B cell (primary cell): ENCODE measurements around the gene XYLT1. TPM values are rescaled to one million over a fixed set of nuclear protein-coding genes. Genes with fewer than 3 reads are reported as not detected.

Experiments
- ATAC-seq: fragments of 200-7000 bp; cut with Tn5 transposase; one replicate; pipeline ENCODE4 v1.10.0; 2021; ENCODE audit warnings: low read depth, mild to moderate bottlenecking, moderate number of reproducible peaks, moderate library complexity
- CTCF ChIA-PET: fragments of 350-600 bp; sonication (Branson Sonifier 250); formaldehyde crosslinking; loops from one replicate; lab custom pipeline; 2021; ENCODE audit warnings: antibody characterized with exemption, inconsistent platforms; lab: Charles Lee
- POLR2A ChIA-PET: fragments of 350-600 bp; sonication (Branson Sonifier 250); formaldehyde crosslinking; loops from one replicate; lab custom pipeline; 2021; ENCODE audit warnings: antibody characterized with exemption; lab: Charles Lee
- DNase-seq: peaks from one replicate; pipeline ENCODE4 v3.0.0; 2013
- H2AFZ ChIP-seq: 2 replicates; pipeline ENCODE4 v1.6.1; 2012; ENCODE audit warnings: mild to moderate bottlenecking, low read depth, low read length; ENCODE audit not compliant: insufficient read depth, poor library complexity, severe bottlenecking
- H3K27ac ChIP-seq, 2 donors: 1 replicate in 1 of 2; 2 replicates in 1 of 2; pipeline ENCODE4 v1.5.1; 2012 to 2013; ENCODE audit warnings: low read length in 2 of 2, mild to moderate bottlenecking in 2 of 2, moderate library complexity in 1 of 2
- H3K27me3 ChIP-seq, 4 experiments: fragments of 200-600 bp in 1 of 4; sonication (generic) in 1 of 4; replicated peaks in 1 of 4; 1 replicate in 2 of 4; 2 replicates in 2 of 4; pipeline versions ENCODE4 v1.6.1 to v1.7.0; 2013 to 2016; ENCODE audit warnings: low read length in 3 of 4, mild to moderate bottlenecking in 2 of 4, mixed read lengths in 1 of 4, moderate library complexity in 1 of 4; ENCODE audit not compliant: insufficient read depth in 4 of 4, control insufficient read depth in 3 of 4; ENCODE audit errors: control extremely low read depth in 1 of 4
- H3K36me3 ChIP-seq, 2 experiments: replicated peaks in 1 of 2; 1 replicate in 1 of 2; 2 replicates in 1 of 2; pipeline versions ENCODE4 v1.6.1 to v1.7.1; 2013; ENCODE audit warnings: low read length in 1 of 2; ENCODE audit not compliant: insufficient read depth in 2 of 2, control insufficient read depth in 1 of 2; ENCODE audit errors: control extremely low read depth in 1 of 2, extremely low read depth in 1 of 2
- H3K4me1 ChIP-seq, 2 donors: fragments of 200-600 bp in 1 of 2; sonication (generic) in 1 of 2; 1 replicate in 1 of 2; 2 replicates in 1 of 2; pipeline versions ENCODE4 v1.5.1 to v1.6.1; 2013 to 2017; ENCODE audit warnings: low read length in 2 of 2; ENCODE audit not compliant: control insufficient read depth in 2 of 2, insufficient read depth in 2 of 2
- H3K4me2 ChIP-seq: replicated peaks from 2 replicates; pipeline ENCODE3; 2012; ENCODE audit warnings: mild to moderate bottlenecking, low read depth, low read length; ENCODE audit not compliant: poor library complexity, severe bottlenecking
- H3K4me3 ChIP-seq, 5 experiments: fragments of 200-600 bp in 1 of 5; sonication (generic) in 1 of 5; 1 replicate in 3 of 5; 2 replicates in 2 of 5; pipeline versions ENCODE4 v1.5.1 to v1.7.0; 2011 to 2016; ENCODE audit warnings: low read length in 4 of 5, mild to moderate bottlenecking in 4 of 5, low read depth in 2 of 5, control low read depth in 1 of 5, moderate library complexity in 1 of 5; ENCODE audit not compliant: insufficient read depth in 1 of 5; ENCODE audit errors: control extremely low read depth in 1 of 5, extremely low read depth in 1 of 5
- H3K79me2 ChIP-seq: fragments of 200-600 bp; sonication (generic); one replicate; pipeline ENCODE4 v1.6.0; 2016; ENCODE audit warnings: low read length; ENCODE audit not compliant: control insufficient read depth, insufficient read depth
- H3K9ac ChIP-seq: fragments of 200-600 bp; sonication (generic); 2 replicates; pipeline ENCODE4 v1.6.1; 2017; ENCODE audit warnings: mild to moderate bottlenecking, low read length, moderate library complexity
- H3K9me3 ChIP-seq, 3 donors: one replicate each; pipeline versions ENCODE4 v1.6.1 to v1.7.1; 2013; ENCODE audit warnings: low read length in 2 of 3; ENCODE audit not compliant: control insufficient read depth in 2 of 3, insufficient read depth in 1 of 3; ENCODE audit errors: control extremely low read depth in 1 of 3
- H4K20me1 ChIP-seq: 2 replicates; pipeline ENCODE4 v1.6.0; 2012; ENCODE audit warnings: mild to moderate bottlenecking, low read length; ENCODE audit not compliant: insufficient read depth, control insufficient read depth, poor library complexity, severe bottlenecking
- H3K27ac Mint-ChIP-seq: one replicate; pipeline ENCODE4 v1.8.0; 2021; ENCODE audit warnings: mixed read lengths
- H3K27me3 Mint-ChIP-seq: one replicate; pipeline ENCODE4 v1.8.0; 2021; ENCODE audit warnings: mixed read lengths
- H3K4me1 Mint-ChIP-seq: one replicate; pipeline ENCODE4 v1.8.0; 2021; ENCODE audit warnings: mixed read lengths
- H3K4me3 Mint-ChIP-seq: one replicate; pipeline ENCODE4 v1.8.0; 2021; ENCODE audit warnings: mixed read lengths
- H3K9me3 Mint-ChIP-seq: one replicate; pipeline ENCODE4 v1.8.0; 2022; ENCODE audit warnings: mixed read lengths; ENCODE audit not compliant: insufficient read depth
- EZH2 ChIP-seq: IDR thresholded peaks from 2 replicates; pipeline ENCODE4 v1.6.1; 2012; ENCODE audit warnings: borderline replicate concordance, low read depth, mild to moderate bottlenecking, moderate library complexity, low read length; ENCODE audit not compliant: insufficient read depth, poor library complexity, severe bottlenecking
- WGBS: methylation state at CpG from one replicate; pipeline ENCODE4 v1.1.5; 2013; ENCODE audit warnings: missing lambda C conversion rate; ENCODE audit not compliant: insufficient coverage; 5-methylcytosine and 5-hydroxymethylcytosine counted together
- intact Hi-C: fragments of 100-400 bp; cut with micrococcal nuclease; formaldehyde crosslinking; loops from one replicate; pipeline ENCODE4 v1.10.0; 2022
- polyA plus RNA-seq: library from polyadenylated mRNA; depleted of rRNA; stranded (reverse); fragments of >200 nt; gene quantifications from 2 replicates; pipeline ENCODE4 v1.2.3, GENCODE V29; 2012
- total RNA-seq, 2 donors: library from RNA; stranded (reverse); fragments of 120-200 nt in 1 of 2; gene quantifications; 1 replicate in 1 of 2; 2 replicates in 1 of 2; pipeline versions ENCODE4 v1.2.3 to v1.2.4, GENCODE V29; 2013 to 2022
- TF ChIP-seq, protein P1 (sequence below): fragments of 200-600 bp; IDR thresholded peaks from one replicate; pipeline ENCODE4 v1.8.0; 2022; ENCODE audit warnings: antibody characterized with exemption, mild to moderate bottlenecking

The XYLT1 gene
- total and polyA plus RNA-seq, 2 donors (not counting 1 experiment from before 2014, with no cell fraction given) = 8.7 to 59.6 TPM

DNA sequence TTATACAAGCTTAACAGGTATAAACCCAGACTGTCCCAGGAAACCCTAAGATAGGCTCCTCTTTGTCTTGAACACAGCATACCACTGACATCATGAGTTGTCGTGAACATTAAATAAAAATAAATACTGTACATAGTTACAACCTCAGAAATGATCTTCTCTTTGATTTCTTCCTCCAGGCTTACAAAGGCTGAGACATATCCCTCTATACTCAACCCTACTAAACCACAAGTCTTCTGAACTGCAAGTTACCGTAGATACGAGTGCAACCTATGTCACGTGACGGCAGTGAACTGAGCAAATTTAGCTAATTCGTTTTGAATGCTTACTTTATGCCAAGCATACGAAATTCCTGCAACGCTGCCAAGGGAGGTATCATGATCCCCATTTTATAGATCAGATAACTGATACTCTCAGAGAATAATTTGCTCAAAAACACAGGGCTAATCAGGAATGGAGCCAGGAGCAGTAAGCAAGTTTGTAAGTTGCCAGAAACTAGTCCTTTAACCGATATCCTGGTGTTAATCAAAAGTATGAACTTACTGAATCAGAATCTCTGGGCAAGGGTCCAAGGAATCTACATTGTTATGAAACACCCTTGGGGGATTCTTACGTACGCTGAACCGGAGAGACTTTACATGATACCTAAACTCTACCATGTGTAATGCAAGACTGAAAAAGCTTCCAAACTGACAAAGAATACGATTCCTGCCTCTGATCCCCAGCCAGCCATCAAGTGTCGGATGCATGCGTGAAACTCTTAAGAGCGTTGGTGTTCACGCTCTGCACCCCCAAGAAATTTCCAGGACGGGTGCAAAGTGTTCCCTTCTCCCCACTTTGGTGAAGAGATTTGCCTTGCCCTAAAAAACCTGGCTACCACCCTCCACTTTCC is 106.2 kb downstream of the XYLT1 start:
- ATAC-seq = no peak
- Histone ChIP-seq H2AFZ (peak overlapping the region; percentile 7), H3K27ac (peak overlapping the region; percentile 18 to 93), H3K27me3 (no peaks in the 10 kb centered on the region), H3K4me1 (peaks cover 99 to 100% of the 10 kb centered on the region in 2 donors), H4K20me1 (no peaks in the 10 kb centered on the region), H3K36me3 (no peaks in the 10 kb centered on the region), H3K79me2 (peaks cover 78% of the 10 kb centered on the region), H3K4me3 (no peak overlapping the region), H3K9me3 (peaks cover 0 to 7% (median 0%) of the 10 kb centered on the region in 3 donors), H3K9ac (peak overlapping the region; percentile 5), H3K4me2 (peak overlapping the region; percentile 80)
- no peak for TF ChIP-seq EZH2
- TF ChIP-seq, protein P1, sequence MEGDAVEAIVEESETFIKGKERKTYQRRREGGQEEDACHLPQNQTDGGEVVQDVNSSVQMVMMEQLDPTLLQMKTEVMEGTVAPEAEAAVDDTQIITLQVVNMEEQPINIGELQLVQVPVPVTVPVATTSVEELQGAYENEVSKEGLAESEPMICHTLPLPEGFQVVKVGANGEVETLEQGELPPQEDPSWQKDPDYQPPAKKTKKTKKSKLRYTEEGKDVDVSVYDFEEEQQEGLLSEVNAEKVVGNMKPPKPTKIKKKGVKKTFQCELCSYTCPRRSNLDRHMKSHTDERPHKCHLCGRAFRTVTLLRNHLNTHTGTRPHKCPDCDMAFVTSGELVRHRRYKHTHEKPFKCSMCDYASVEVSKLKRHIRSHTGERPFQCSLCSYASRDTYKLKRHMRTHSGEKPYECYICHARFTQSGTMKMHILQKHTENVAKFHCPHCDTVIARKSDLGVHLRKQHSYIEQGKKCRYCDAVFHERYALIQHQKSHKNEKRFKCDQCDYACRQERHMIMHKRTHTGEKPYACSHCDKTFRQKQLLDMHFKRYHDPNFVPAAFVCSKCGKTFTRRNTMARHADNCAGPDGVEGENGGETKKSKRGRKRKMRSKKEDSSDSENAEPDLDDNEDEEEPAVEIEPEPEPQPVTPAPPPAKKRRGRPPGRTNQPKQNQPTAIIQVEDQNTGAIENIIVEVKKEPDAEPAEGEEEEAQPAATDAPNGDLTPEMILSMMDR = no peak
- Mint-ChIP-seq H3K4me1 (peaks cover 93% of the 10 kb centered on the region), H3K27me3 (no peaks in the 10 kb centered on the region), H3K9me3 (peaks cover 5% of the 10 kb centered on the region), H3K4me3 (peak overlapping the region; percentile 40), H3K27ac (peak overlapping the region; percentile 23)
- peak; percentile 58 for DNase-seq
- intact Hi-C loops = loop anchor here (5.0 to 10.0 kb wide), 3 partner anchors 103 to 350 kb away; no protein-coding TSS in a partner anchor
- POLR2A ChIA-PET = interaction anchor here (1.0 to 3.2 kb wide), 3 partner anchors 13 to 63 kb away, joined by 3 to 15 read pairs (median 4); no protein-coding TSS in a partner anchor
- CTCF ChIA-PET = interaction anchor here (0.8 to 3.6 kb wide), 3 partner anchors 12 to 63 kb away, joined by 3 to 18 read pairs (median 4); no protein-coding TSS in a partner anchor
- 54% methylated on average over 14 of the region's 18 CpGs for WGBS
